Stimulated activated CD4-positive, alpha-beta T cell treated with anti-CD3 and anti-CD28 coated beads, Interleukin-12 subunit alpha, Interleukin-12 subunit beta, amount 100 ng/mL, for 4 hours (primary cell): ENCODE measurements around the gene MLIP.

Source experiments
- DNase-seq: peaks from one replicate; pipeline ENCODE4 v3.0.0-alpha.2; 2020

MLIP gene

GRCh38 chr6:54289426-54289825, 178.2 kb downstream of the MLIP start:
- DNase-seq: no peak

GRCh38 chr6:54291146-54291545, 179.9 kb downstream of the MLIP start:
- no peak for DNase-seq

GRCh38 chr6:54291738-54292137, 180.5 kb downstream of the MLIP start:
- no peak for DNase-seq

GRCh38 chr6:54294965-54295532, 183.8 kb downstream of the MLIP start:
- DNase-seq: no peak

- no peak for DNase-seq
Measured at GRCh38 chr6:54299542-54300269, 188.5 kb downstream of the MLIP start.

- no peak for DNase-seq
Measured at GRCh38 chr6:54301770-54302169, 190.5 kb downstream of the MLIP start.

- DNase-seq: no peak
Measured at GRCh38 chr6:54307439-54307910, 196.2 kb downstream of the MLIP start.

GRCh38 chr6:54308289-54308985, 197.2 kb downstream of the MLIP start, which contains the start of gene TINAG:
Gene TINAG, plus strand, starts transcription at chr6:54308441. Its CDS starts 110 bp downstream, at chr6:54308551.
- no peak for DNase-seq

GRCh38 chr6:54308986-54309315, 197.7 kb downstream of the MLIP start:
- no peak for DNase-seq

GRCh38 chr6:54310377-54311152, 199.3 kb downstream of the MLIP start:
- no peak for DNase-seq

- no peak for DNase-seq
Measured at GRCh38 chr6:54315656-54316055, 204.4 kb downstream of the MLIP start.
